Measurements from ENCODE around the gene PDE7B.

DNA sequence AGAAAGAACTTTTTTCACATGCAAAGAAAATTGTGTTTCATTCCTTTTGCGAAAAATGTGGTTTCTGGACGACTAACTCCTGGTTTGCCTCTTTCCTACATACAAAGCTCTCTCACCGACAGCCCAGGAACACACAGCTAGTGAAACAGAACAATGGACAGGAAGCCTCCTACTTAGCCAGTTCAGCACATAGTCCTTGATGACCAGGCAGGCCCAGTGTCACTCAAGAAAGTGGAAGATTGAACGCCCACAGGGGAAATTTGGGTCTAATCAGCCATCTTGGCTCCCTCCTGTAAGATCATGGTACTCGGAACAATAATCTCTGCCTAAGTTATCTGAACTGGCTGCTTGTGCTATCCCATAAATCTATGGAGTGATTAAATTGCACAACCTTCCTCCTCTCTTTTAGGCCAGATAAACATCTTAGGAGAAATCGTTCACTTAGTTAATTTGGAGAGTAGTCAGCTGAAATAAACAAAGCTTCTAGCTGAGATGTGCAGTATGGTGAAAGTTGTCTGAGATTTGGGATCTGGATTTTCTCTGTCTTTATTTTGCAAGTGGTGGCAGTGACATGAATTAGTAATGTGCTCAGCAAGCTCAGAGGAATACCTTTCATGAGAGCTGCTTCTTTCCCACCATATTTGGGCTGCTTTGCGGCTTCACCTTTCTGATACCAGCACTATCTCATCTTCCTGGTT is 251.6 kb downstream of the PDE7B start:
- TF ChIP-seq CTCF (IDR thresholded peaks at IDR 0.05) (no peak), REST (IDR thresholded peaks at IDR 0.05; ENCODE audit: insufficient read depth in 1 of 2, low read depth in 2 of 2, low read length in 1 of 2) (no peak)

All from Panc1 (cell line).